Neural cell (in vitro differentiated cells): ENCODE results near the gene RNF25.

Experiments used
- EZH2 ChIP-seq: fragments of 200-600, 300-800 bp; shearing (Covaris generic), sonication (generic); IDR thresholded peaks from 2 replicates; pipeline ENCODE4 v1.6.1; 2014; ENCODE audit warnings: antibody characterized with exemption, low read length, borderline replicate concordance, mild to moderate bottlenecking; ENCODE audit not compliant: insufficient read depth, poor library complexity, severe bottlenecking
- MXI1 ChIP-seq: fragments of 450-650 bp; conservative IDR thresholded peaks from 2 replicates; pipeline ENCODE4 v1.6.1; 2014; ENCODE audit warnings: antibody characterized with exemption, mild to moderate bottlenecking; ENCODE audit not compliant: poor library complexity, severe bottlenecking
- POLR2AphosphoS5 ChIP-seq: IDR thresholded peaks from 2 replicates; pipeline ENCODE4 v1.6.1; 2012
- TAF1 ChIP-seq: IDR thresholded peaks from 2 replicates; pipeline ENCODE4 v1.6.1; 2012; ENCODE audit warnings: low read depth
- TF ChIP-seq, protein P1 (sequence below): fragments of 450-650 bp; IDR thresholded peaks from 2 replicates; pipeline ENCODE4 v1.5.1; 2014; ENCODE audit warnings: antibody characterized with exemption, mild to moderate bottlenecking, moderate library complexity; ENCODE audit not compliant: poor library complexity, severe bottlenecking
- TF ChIP-seq, protein P2 (sequence below): IDR thresholded peaks from 2 replicates; pipeline ENCODE4 v1.6.1; 2012; ENCODE audit warnings: borderline replicate concordance

- TF ChIP-seq, protein P1, sequence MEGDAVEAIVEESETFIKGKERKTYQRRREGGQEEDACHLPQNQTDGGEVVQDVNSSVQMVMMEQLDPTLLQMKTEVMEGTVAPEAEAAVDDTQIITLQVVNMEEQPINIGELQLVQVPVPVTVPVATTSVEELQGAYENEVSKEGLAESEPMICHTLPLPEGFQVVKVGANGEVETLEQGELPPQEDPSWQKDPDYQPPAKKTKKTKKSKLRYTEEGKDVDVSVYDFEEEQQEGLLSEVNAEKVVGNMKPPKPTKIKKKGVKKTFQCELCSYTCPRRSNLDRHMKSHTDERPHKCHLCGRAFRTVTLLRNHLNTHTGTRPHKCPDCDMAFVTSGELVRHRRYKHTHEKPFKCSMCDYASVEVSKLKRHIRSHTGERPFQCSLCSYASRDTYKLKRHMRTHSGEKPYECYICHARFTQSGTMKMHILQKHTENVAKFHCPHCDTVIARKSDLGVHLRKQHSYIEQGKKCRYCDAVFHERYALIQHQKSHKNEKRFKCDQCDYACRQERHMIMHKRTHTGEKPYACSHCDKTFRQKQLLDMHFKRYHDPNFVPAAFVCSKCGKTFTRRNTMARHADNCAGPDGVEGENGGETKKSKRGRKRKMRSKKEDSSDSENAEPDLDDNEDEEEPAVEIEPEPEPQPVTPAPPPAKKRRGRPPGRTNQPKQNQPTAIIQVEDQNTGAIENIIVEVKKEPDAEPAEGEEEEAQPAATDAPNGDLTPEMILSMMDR: no peak
- TF ChIP-seq EZH2 (no peak), POLR2AphosphoS5 (no peak), TAF1 (no peak), MXI1 (no peak)
- TF ChIP-seq, protein P2, sequence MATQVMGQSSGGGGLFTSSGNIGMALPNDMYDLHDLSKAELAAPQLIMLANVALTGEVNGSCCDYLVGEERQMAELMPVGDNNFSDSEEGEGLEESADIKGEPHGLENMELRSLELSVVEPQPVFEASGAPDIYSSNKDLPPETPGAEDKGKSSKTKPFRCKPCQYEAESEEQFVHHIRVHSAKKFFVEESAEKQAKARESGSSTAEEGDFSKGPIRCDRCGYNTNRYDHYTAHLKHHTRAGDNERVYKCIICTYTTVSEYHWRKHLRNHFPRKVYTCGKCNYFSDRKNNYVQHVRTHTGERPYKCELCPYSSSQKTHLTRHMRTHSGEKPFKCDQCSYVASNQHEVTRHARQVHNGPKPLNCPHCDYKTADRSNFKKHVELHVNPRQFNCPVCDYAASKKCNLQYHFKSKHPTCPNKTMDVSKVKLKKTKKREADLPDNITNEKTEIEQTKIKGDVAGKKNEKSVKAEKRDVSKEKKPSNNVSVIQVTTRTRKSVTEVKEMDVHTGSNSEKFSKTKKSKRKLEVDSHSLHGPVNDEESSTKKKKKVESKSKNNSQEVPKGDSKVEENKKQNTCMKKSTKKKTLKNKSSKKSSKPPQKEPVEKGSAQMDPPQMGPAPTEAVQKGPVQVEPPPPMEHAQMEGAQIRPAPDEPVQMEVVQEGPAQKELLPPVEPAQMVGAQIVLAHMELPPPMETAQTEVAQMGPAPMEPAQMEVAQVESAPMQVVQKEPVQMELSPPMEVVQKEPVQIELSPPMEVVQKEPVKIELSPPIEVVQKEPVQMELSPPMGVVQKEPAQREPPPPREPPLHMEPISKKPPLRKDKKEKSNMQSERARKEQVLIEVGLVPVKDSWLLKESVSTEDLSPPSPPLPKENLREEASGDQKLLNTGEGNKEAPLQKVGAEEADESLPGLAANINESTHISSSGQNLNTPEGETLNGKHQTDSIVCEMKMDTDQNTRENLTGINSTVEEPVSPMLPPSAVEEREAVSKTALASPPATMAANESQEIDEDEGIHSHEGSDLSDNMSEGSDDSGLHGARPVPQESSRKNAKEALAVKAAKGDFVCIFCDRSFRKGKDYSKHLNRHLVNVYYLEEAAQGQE: no peak
Measured at GRCh38 chr2:218662827-218663226, 9.0 kb downstream of the RNF25 start.
